Activated naive CD4-positive, alpha-beta T cell (primary cell): Measurements from ENCODE around the gene ITGA1.
"Not testable (repeated sequence)": the region's sequence is repeated elsewhere in the genome, so short reads cannot be mapped to it uniquely, and the experiment has no call there.

Source experiments
- DNase-seq, 4 experiments: peaks; one replicate each; lab custom pipeline; 2025; lab: John Stamatoyannopoulos, UW

The ITGA1 gene

GRCh38 chr5:52831786-52832511, 44.2 kb downstream of the ITGA1 start:
- no peak for DNase-seq

GRCh38 chr5:52834320-52834719, 46.6 kb downstream of the ITGA1 start:
- no peak for DNase-seq

GRCh38 chr5:52837068-52837467, 49.4 kb downstream of the ITGA1 start:
- no peak for DNase-seq

GRCh38 chr5:52837591-52838001, 49.9 kb downstream of the ITGA1 start:
- DNase-seq, result no peak

GRCh38 chr5:52838326-52839015, 50.8 kb downstream of the ITGA1 start:
- DNase-seq, result no peak

- no peak for DNase-seq
These were observed 51.6 kb downstream of the ITGA1 start for GRCh38 chr5:52839285-52839684.

GRCh38 chr5:52840277-52841050, 52.7 kb downstream of the ITGA1 start:
- DNase-seq, result no peak

- no peak for DNase-seq
These were observed 53.4 kb downstream of the ITGA1 start for GRCh38 chr5:52841114-52841513.

- no peak for DNase-seq
These were observed 54.4 kb downstream of the ITGA1 start for GRCh38 chr5:52842111-52842510.

- DNase-seq, result no peak
These were observed 57.2 kb downstream of the ITGA1 start for GRCh38 chr5:52844885-52845284.

GRCh38 chr5:52846182-52846842, 58.6 kb downstream of the ITGA1 start:
- DNase-seq, result no peak

- DNase-seq, result not testable (repeated sequence)
These were observed 61.0 kb downstream of the ITGA1 start for GRCh38 chr5:52848688-52849087.

- DNase-seq, result no peak
These were observed 61.8 kb downstream of the ITGA1 start for GRCh38 chr5:52849544-52849943.

GRCh38 chr5:52853650-52854049, 65.9 kb downstream of the ITGA1 start:
- DNase-seq, result no peak

GRCh38 chr5:52854301-52854700, 66.6 kb downstream of the ITGA1 start:
- no peak for DNase-seq

- no peak for DNase-seq
These were observed 67.2 kb downstream of the ITGA1 start for GRCh38 chr5:52854949-52855348.

GRCh38 chr5:52856564-52856963, 68.8 kb downstream of the ITGA1 start:
- DNase-seq, result no peak

- no peak for DNase-seq
These were observed 71.9 kb downstream of the ITGA1 start for GRCh38 chr5:52859628-52860027.

- DNase-seq, result no peak
These were observed 73.7 kb downstream of the ITGA1 start for GRCh38 chr5:52861368-52861767.

- DNase-seq, result no peak
These were observed 76.1 kb downstream of the ITGA1 start for GRCh38 chr5:52863715-52864290.

GRCh38 chr5:52864371-52864770, 76.7 kb downstream of the ITGA1 start:
- no peak for DNase-seq

GRCh38 chr5:52864884-52865283, 77.2 kb downstream of the ITGA1 start:
- DNase-seq, result no peak
